H9 (cell line): Measurements from ENCODE around the gene PRKCB. TPM values are rescaled to one million over a fixed set of nuclear protein-coding genes. Genes with fewer than 3 reads are reported as not detected.

ENCODE experiments used
- DNase-seq: peaks from one replicate; pipeline ENCODE4 v3.0.0-alpha.2; 2017
- H2AFZ ChIP-seq: one replicate; pipeline ENCODE4 v1.6.1; 2013; ENCODE audit warnings: mild to moderate bottlenecking, low read length, control low read depth, moderate library complexity
- H2AK5ac ChIP-seq: 2 replicates; pipeline ENCODE4 v1.6.1; 2013; ENCODE audit warnings: low read length, control low read depth, mixed read lengths; ENCODE audit not compliant: insufficient read length
- H2BK120ac ChIP-seq: one replicate; pipeline ENCODE4 v1.6.1; 2013; ENCODE audit warnings: low read depth, mild to moderate bottlenecking, low read length, control low read depth, inconsistent platforms; ENCODE audit not compliant: poor library complexity, severe bottlenecking
- H2BK12ac ChIP-seq: 2 replicates; pipeline ENCODE4 v1.6.1; 2013; ENCODE audit warnings: low read length, control low read depth, mixed read lengths, low read depth; ENCODE audit not compliant: insufficient read length
- H2BK15ac ChIP-seq: 2 replicates; pipeline ENCODE4 v1.6.1; 2013; ENCODE audit warnings: low read depth, low read length, control low read depth
- H2BK20ac ChIP-seq: one replicate; pipeline ENCODE4 v1.6.1; 2013; ENCODE audit warnings: low read depth, mild to moderate bottlenecking, low read length, control low read depth, inconsistent platforms; ENCODE audit not compliant: poor library complexity, severe bottlenecking
- H2BK5ac ChIP-seq: 2 replicates; pipeline ENCODE4 v1.6.1; 2013; ENCODE audit warnings: low read length, control low read depth, mixed read lengths; ENCODE audit not compliant: insufficient read length
- H3K14ac ChIP-seq: 2 replicates; pipeline ENCODE4 v1.6.1; 2013; ENCODE audit warnings: low read length, control low read depth; ENCODE audit not compliant: insufficient read depth
- H3K18ac ChIP-seq: 2 replicates; pipeline ENCODE4 v1.6.1; 2013; ENCODE audit warnings: low read depth, mild to moderate bottlenecking, mixed read lengths, low read length, control low read depth; ENCODE audit not compliant: insufficient read length
- H3K23ac ChIP-seq: 2 replicates; pipeline ENCODE4 v1.6.1; 2013; ENCODE audit warnings: low read length, control low read depth, mixed read lengths, low read depth; ENCODE audit not compliant: insufficient read length
- H3K23me2 ChIP-seq: 2 replicates; pipeline ENCODE4 v1.6.1; 2013; ENCODE audit warnings: low read depth, mild to moderate bottlenecking, mixed read lengths, low read length, control low read depth; ENCODE audit not compliant: insufficient read length, poor library complexity, severe bottlenecking
- H3K27ac ChIP-seq: 2 replicates; pipeline ENCODE4 v1.5.1; 2013; ENCODE audit warnings: low read length, control low read depth, mixed read lengths, low read depth; ENCODE audit not compliant: insufficient read length
- H3K27me3 ChIP-seq: 2 replicates; pipeline ENCODE4 v1.6.1; 2013; ENCODE audit warnings: low read length, control low read depth, inconsistent platforms; ENCODE audit not compliant: insufficient read depth
- H3K4ac ChIP-seq: 2 replicates; pipeline ENCODE4 v1.6.1; 2013; ENCODE audit warnings: low read depth, mild to moderate bottlenecking, control low read depth, inconsistent platforms, low read length, moderate library complexity
- H3K4me1 ChIP-seq: 2 replicates; pipeline ENCODE4 v1.6.1; 2013; ENCODE audit warnings: low read length, control low read depth, inconsistent platforms; ENCODE audit not compliant: insufficient read depth
- H3K4me2 ChIP-seq: 2 replicates; pipeline ENCODE4 v1.6.1; 2013; ENCODE audit warnings: low read length, control low read depth, mixed read lengths; ENCODE audit not compliant: insufficient read length, insufficient read depth
- H3K56ac ChIP-seq: 2 replicates; pipeline ENCODE4 v1.6.1; 2013; ENCODE audit warnings: low read depth, mild to moderate bottlenecking, mixed read lengths, low read length, control low read depth; ENCODE audit not compliant: insufficient read length
- H3K79me1 ChIP-seq: 2 replicates; pipeline ENCODE4 v1.6.1; 2013; ENCODE audit warnings: low read depth, mild to moderate bottlenecking, moderate library complexity, low read length, control low read depth, inconsistent platforms; ENCODE audit not compliant: insufficient read depth, poor library complexity, severe bottlenecking
- H3K79me2 ChIP-seq: 2 replicates; pipeline ENCODE4 v1.6.1; 2013; ENCODE audit warnings: low read length, control low read depth, inconsistent platforms; ENCODE audit not compliant: insufficient read depth
- H3K9ac ChIP-seq: 2 replicates; pipeline ENCODE4 v1.6.1; 2013; ENCODE audit warnings: low read length, control low read depth, mixed read lengths; ENCODE audit not compliant: insufficient read length; ENCODE audit errors: extremely low read depth
- H3K9me3 ChIP-seq: one replicate; pipeline ENCODE4 v1.6.1; 2013; ENCODE audit warnings: low read depth, low read length, inconsistent platforms; ENCODE audit not compliant: control insufficient read depth
- H3T11ph ChIP-seq: one replicate; pipeline ENCODE4 v1.6.1; 2013; ENCODE audit warnings: mild to moderate bottlenecking, low read length, control low read depth, inconsistent platforms
- H4K20me1 ChIP-seq: one replicate; pipeline ENCODE4 v1.6.1; 2013; ENCODE audit not compliant: control insufficient read depth, insufficient read length, insufficient read depth
- H4K5ac ChIP-seq: 2 replicates; pipeline ENCODE4 v1.6.1; 2013; ENCODE audit warnings: low read depth, mild to moderate bottlenecking, mixed read lengths, low read length, control low read depth; ENCODE audit not compliant: insufficient read length
- H4K8ac ChIP-seq: replicated peaks from 2 replicates; pipeline ENCODE4 v1.6.1; 2013; ENCODE audit warnings: low read length, control low read depth, mixed read lengths, low read depth; ENCODE audit not compliant: insufficient read length
- H4K91ac ChIP-seq: 2 replicates; pipeline ENCODE4 v1.6.1; 2013; ENCODE audit warnings: low read depth, mild to moderate bottlenecking, moderate library complexity, mixed read lengths, low read length, control low read depth; ENCODE audit not compliant: insufficient read length
- H3K27ac Mint-ChIP-seq, 3 experiments: 2 replicates in 2 of 3; 3 replicates in 1 of 3; pipeline ENCODE4 v1.8.0; 2020 to 2021; ENCODE audit warnings: mixed read lengths in 3 of 3, mild to moderate bottlenecking in 1 of 3, moderate library complexity in 1 of 3
- H3K27me3 Mint-ChIP-seq: 2 replicates; pipeline ENCODE4 v1.8.0; 2021; ENCODE audit warnings: low read depth, mild to moderate bottlenecking, moderate library complexity, mixed read lengths
- H3K36me3 Mint-ChIP-seq, 3 experiments: 2 replicates in 2 of 3; 3 replicates in 1 of 3; pipeline ENCODE4 v1.8.0; 2020 to 2021; ENCODE audit warnings: low read depth in 3 of 3, mixed read lengths in 3 of 3; ENCODE audit not compliant: insufficient read depth in 1 of 3
- H3K4me1 Mint-ChIP-seq, 2 experiments: 2 replicates each; pipeline ENCODE4 v1.8.0; 2020; ENCODE audit warnings: mixed read lengths in 2 of 2
- H3K4me3 Mint-ChIP-seq, 2 experiments: 2 replicates in 1 of 2; 3 replicates in 1 of 2; pipeline ENCODE4 v1.8.0; 2020 to 2021; ENCODE audit warnings: mild to moderate bottlenecking in 2 of 2, mixed read lengths in 2 of 2, moderate library complexity in 1 of 2
- H3K9me3 Mint-ChIP-seq, 2 experiments: 2 replicates in 1 of 2; 3 replicates in 1 of 2; pipeline ENCODE4 v1.8.0; 2020; ENCODE audit warnings: mild to moderate bottlenecking in 2 of 2, mixed read lengths in 2 of 2, moderate library complexity in 1 of 2
- total RNA-seq: library from RNA; stranded (reverse); gene quantifications from 2 replicates; pipeline ENCODE4 v1.2.1, GENCODE V29; 2021
- TF ChIP-seq, protein P1 (sequence below): fragments of 200-600 bp; sonication (generic); conservative IDR thresholded peaks from 3 replicates; pipeline ENCODE4 v1.8.0; 2021; ENCODE audit warnings: antibody characterized with exemption, mild to moderate bottlenecking

Gene PRKCB
- total RNA-seq, 1 experiment from 2014 or later, result 7.0 TPM

DNA sequence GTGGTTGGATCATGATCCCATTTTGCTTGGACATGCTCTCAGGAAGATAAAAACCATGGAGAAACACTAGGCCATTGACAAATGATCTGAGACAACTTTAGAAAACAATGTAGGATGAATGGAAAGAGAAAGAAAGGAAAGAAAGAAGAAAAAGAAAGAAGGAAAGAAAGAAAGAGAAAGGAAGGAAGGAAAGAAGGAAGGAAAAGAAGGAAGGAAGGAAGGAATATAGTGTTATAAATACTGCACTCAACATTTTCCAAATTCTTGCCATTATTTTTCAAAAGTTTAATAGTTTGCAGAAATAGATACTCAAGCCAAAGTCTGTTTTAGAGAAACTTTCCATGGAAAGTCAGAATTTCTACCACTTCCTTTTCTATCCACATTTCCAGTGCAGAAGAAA, 381.2 kb downstream of the PRKCB start:
- H4K91ac ChIP-seq, result no peak overlapping the region
- no peak overlapping the region for H4K8ac ChIP-seq
- H3K18ac ChIP-seq, result no peak overlapping the region
- no peak overlapping the region for H3K4me2 ChIP-seq
- Mint-ChIP-seq H3K4me3 (no peak overlapping the region), H3K36me3 (no peaks in the 10 kb centered on the region), H3K27me3 (peaks cover 1% of the 10 kb centered on the region; the same call in 1 of the 2 replicates), H3K27ac (no peak overlapping the region; a peak in 1 of 7 replicates), H3K4me1 (peaks cover 17 to 29% of the 10 kb centered on the region in 2 experiments), H3K9me3 (no peaks in the 10 kb centered on the region; a peak in 1 of 5 replicates)
- no peaks in the 10 kb centered on the region for H4K20me1 ChIP-seq
- DNase-seq, result no peak
- H3K27ac ChIP-seq, result no peak overlapping the region
- no peak overlapping the region for H2AFZ ChIP-seq
- no peak overlapping the region for H3K9ac ChIP-seq
- H3K79me1 ChIP-seq, result no peaks in the 10 kb centered on the region
- H3K79me2 ChIP-seq, result no peaks in the 10 kb centered on the region
- no peaks in the 10 kb centered on the region for H3K27me3 ChIP-seq
- no peak overlapping the region for H3K56ac ChIP-seq
- H3K4me1 ChIP-seq, result no peaks in the 10 kb centered on the region
- H2BK12ac ChIP-seq, result no peak overlapping the region
- no peak overlapping the region for H3K23ac ChIP-seq
- no peaks in the 10 kb centered on the region for H3K23me2 ChIP-seq
- no peak overlapping the region for H4K5ac ChIP-seq
- no peak overlapping the region for H2BK5ac ChIP-seq
- H3K9me3 ChIP-seq, result no peaks in the 10 kb centered on the region
- no peak overlapping the region for H3K14ac ChIP-seq
- H3K4ac ChIP-seq, result no peak overlapping the region
- H2BK120ac ChIP-seq, result no peak overlapping the region
- no peak overlapping the region for H2BK20ac ChIP-seq
- TF ChIP-seq, protein P1, sequence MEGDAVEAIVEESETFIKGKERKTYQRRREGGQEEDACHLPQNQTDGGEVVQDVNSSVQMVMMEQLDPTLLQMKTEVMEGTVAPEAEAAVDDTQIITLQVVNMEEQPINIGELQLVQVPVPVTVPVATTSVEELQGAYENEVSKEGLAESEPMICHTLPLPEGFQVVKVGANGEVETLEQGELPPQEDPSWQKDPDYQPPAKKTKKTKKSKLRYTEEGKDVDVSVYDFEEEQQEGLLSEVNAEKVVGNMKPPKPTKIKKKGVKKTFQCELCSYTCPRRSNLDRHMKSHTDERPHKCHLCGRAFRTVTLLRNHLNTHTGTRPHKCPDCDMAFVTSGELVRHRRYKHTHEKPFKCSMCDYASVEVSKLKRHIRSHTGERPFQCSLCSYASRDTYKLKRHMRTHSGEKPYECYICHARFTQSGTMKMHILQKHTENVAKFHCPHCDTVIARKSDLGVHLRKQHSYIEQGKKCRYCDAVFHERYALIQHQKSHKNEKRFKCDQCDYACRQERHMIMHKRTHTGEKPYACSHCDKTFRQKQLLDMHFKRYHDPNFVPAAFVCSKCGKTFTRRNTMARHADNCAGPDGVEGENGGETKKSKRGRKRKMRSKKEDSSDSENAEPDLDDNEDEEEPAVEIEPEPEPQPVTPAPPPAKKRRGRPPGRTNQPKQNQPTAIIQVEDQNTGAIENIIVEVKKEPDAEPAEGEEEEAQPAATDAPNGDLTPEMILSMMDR, result no peak
- H2BK15ac ChIP-seq, result no peak overlapping the region
- H3T11ph ChIP-seq, result no peak overlapping the region
- H2AK5ac ChIP-seq, result no peak overlapping the region
